Gastrocnemius medialis (tissue), 4 donors: ENCODE results near the gene TRIM62.

ENCODE experiments used
- CTCF ChIP-seq, 5 experiments: fragments of 450-650 bp in 3 of 5; fragments of 200-600 bp in 2 of 5; sonication (generic) in 2 of 5; IDR thresholded peaks in 4 of 5; conservative IDR thresholded peaks in 1 of 5; 1 replicate in 4 of 5; 2 replicates in 1 of 5; pipeline ENCODE4 v1.5.1; 2016 to 2019; ENCODE audit warnings: antibody characterized with exemption in 5 of 5, mild to moderate bottlenecking in 3 of 5, moderate library complexity in 3 of 5
- POLR2A ChIP-seq, 2 donors: fragments of 450-650 bp; IDR thresholded peaks; one replicate each; pipeline ENCODE4 v1.6.1; 2017; ENCODE audit warnings: antibody characterized with exemption in 2 of 2, mild to moderate bottlenecking in 2 of 2, moderate library complexity in 2 of 2

GRCh38 chr1:33158366-33158765 is 23.5 kb downstream of the TRIM62 start:
- TF ChIP-seq CTCF (IDR thresholded peaks at IDR 0.05 in 4 of 5, conservative IDR thresholded peaks at IDR 0.05 in 1 of 5) (no peak), POLR2A (IDR thresholded peaks at IDR 0.05) (no peak)
